ENCODE measurements around the gene HAUS3. TPM values are rescaled to one million over a fixed set of nuclear protein-coding genes. Genes with fewer than 3 reads are reported as not detected.

The HAUS3 gene
- total and polyA plus RNA-seq, 2 of the 8 experiments (the other 6 are each of a cell fraction or from before 2014, with no cell fraction given) = 3.2 to 14.8 TPM

DNA sequence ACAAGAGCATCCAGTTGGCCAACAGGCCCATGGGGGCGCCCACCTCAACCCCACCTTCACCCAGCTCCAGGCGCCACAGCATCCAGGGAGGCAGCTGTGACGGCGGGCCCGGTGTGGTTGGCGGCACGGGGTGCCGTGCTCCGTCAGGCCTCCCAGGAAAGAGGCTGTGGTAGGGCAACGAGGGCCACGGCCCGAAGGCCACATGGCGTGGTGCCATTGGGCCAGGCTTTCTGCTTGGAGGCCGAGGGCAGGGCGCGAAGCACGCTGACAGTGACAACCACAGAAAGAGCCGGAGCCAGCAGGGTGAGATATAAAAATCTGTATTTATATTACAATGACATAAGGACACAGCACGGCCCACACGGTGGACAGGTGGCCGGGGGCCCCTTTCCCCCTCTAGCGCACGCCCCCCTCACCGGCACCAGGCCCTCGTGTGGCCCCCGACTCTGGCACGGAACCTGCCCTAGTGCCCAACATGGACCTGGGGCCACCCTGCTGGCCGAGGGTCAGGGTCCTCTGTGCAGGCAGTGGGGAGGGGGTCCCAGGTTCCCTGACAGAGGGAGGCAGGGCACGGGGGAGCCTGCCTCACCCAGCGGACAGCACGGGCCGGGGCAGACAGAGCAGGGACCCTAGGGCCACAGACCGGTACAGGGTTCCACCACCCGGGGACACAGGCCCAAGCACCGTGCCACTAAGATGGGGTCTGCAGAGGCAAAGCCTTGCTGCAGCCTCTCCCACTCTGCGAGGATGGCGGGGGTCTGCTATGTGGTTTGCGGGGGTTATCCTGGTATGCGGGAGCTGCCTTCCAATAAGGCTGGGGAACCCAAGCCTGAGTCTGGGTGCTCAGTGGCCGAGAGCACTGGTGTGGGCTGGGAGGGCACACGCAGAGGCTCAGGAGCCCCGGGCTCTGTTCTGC is 5.5 kb upstream of the HAUS3 start:
- no peak overlapping the region for H3K4me3 ChIP-seq (ENCODE audit: extremely low read depth in 1 of 4, insufficient read depth in 2 of 4, low read depth in 3 of 4, low read length in 4 of 4)
- no peak overlapping the region for H3K4ac ChIP-seq (replicated peaks; ENCODE audit: insufficient read length, low read depth, low read length)
- H3K9me3 ChIP-seq (ENCODE audit: insufficient read depth in 2 of 2, low read depth in 1 of 2, low read length in 1 of 2) = no peaks in the 10 kb centered on the region; a peak in 1 of 4 replicates
- H2BK5ac ChIP-seq (ENCODE audit: low read depth, low read length) = no peak overlapping the region
- POLR2A ChIA-PET (ENCODE audit: partially characterized antibody) = no interaction called here
- no peak overlapping the region for H2BK15ac ChIP-seq (ENCODE audit: low read length)
- no peaks in the 10 kb centered on the region for H3K79me2 ChIP-seq (ENCODE audit: control insufficient read depth in 1 of 2, insufficient read depth in 2 of 2, low read length in 2 of 2)
- no peak overlapping the region for H4K91ac ChIP-seq (replicated peaks; ENCODE audit: insufficient read length, low read length)
- peaks cover 0 to 5% (median 2%) of the 10 kb centered on the region in 4 experiments; a peak in 2 of 8 replicates for H3K36me3 ChIP-seq (ENCODE audit: control insufficient read depth in 2 of 4, insufficient read depth in 4 of 4, low read length in 3 of 4)
- H3K79me1 ChIP-seq (ENCODE audit: low read depth, low read length) = no peaks in the 10 kb centered on the region
- no peak overlapping the region for H3K56ac ChIP-seq (replicated peaks; ENCODE audit: insufficient read length, low read depth, low read length)
- no peak overlapping the region; the same call in 1 of the 2 replicates for H3K27ac ChIP-seq (ENCODE audit: low read depth, low read length)
- H3K23me2 ChIP-seq (ENCODE audit: low read depth, low read length) = no peaks in the 10 kb centered on the region
- WGBS, 2 experiments (ENCODE audit: extremely low coverage in 1 of 2, insufficient coverage in 1 of 2, insufficient read length in 1 of 2, insufficient replicate concordance in 2 of 2, low coverage in 1 of 2, low lambda C conversion rate in 2 of 2, missing lambda C conversion rate in 1 of 2) = 95% methylated on average over 42 of the region's 42 CpGs; no CpG with 5 or more reads in 1 of the 2 experiments
- DNase-seq (ENCODE audit: low read depth in 1 of 2, low spot score in 2 of 2) (peak in 1 of 2 experiments; percentile 45), FAIRE-seq (no peak)
- H4K5ac ChIP-seq (ENCODE audit: insufficient read length, low read depth, low read length) = no peak overlapping the region
- H4K20me1 ChIP-seq (replicated peaks in 1 of 2; ENCODE audit: control insufficient read depth in 1 of 2, insufficient read depth in 2 of 2, low read length in 2 of 2) = peaks cover 0 to 2% of the 10 kb centered on the region in 2 experiments
- no peak overlapping the region for H3K18ac ChIP-seq (ENCODE audit: extremely low read depth, low read length)
- no peaks in the 10 kb centered on the region for H3K4me1 ChIP-seq (replicated peaks in 1 of 4; ENCODE audit: control insufficient read depth in 3 of 4, insufficient read depth in 4 of 4, low read length in 3 of 4)
- no peak overlapping the region for H3K9ac ChIP-seq (replicated peaks in 1 of 4; ENCODE audit: extremely low read depth in 1 of 4, low read depth in 3 of 4, low read length in 3 of 4)
- no peak overlapping the region for H3K14ac ChIP-seq (ENCODE audit: insufficient read length)
- no peak overlapping the region for H2AFZ ChIP-seq (ENCODE audit: low read length)
- H3K27me3 ChIP-seq (replicated peaks in 1 of 4; ENCODE audit: control insufficient read depth in 3 of 4, extremely low read depth in 1 of 4, insufficient read depth in 3 of 4, low read length in 3 of 4) = no peaks in the 10 kb centered on the region
- CTCF ChIA-PET (ENCODE audit: partially characterized antibody) = interaction anchor here (1.0 to 2.1 kb wide), 5 partner anchors 9 to 106 kb away, joined by 3 to 8 read pairs (median 6); no protein-coding TSS in a partner anchor
- no peak overlapping the region for H2AK5ac ChIP-seq (ENCODE audit: low read depth, low read length)
- no peak overlapping the region for H2BK20ac ChIP-seq (ENCODE audit: low read length)
- no peak overlapping the region for H3K23ac ChIP-seq (ENCODE audit: insufficient read length)
- no peak overlapping the region for H2BK12ac ChIP-seq (ENCODE audit: low read depth, low read length)
- no peak overlapping the region for H2BK120ac ChIP-seq (replicated peaks; ENCODE audit: low read depth, low read length)
- peak overlapping the region; percentile 41; the same call in 1 of the 2 replicates for H4K8ac ChIP-seq (ENCODE audit: extremely low read depth, insufficient read depth, low read length)
- H3K4me2 ChIP-seq (ENCODE audit: insufficient read depth in 1 of 2, low read depth in 2 of 2, low read length in 2 of 2) = no peak overlapping the region
- TF ChIP-seq POLR2AphosphoS5 (IDR thresholded peaks at IDR 0.05; ENCODE audit: low read depth, low read length) (no peak), BACH1 (IDR thresholded peaks at IDR 0.05; ENCODE audit: low read length) (no peak)
